ENCODE data around the gene CHRNA10.

DNA sequence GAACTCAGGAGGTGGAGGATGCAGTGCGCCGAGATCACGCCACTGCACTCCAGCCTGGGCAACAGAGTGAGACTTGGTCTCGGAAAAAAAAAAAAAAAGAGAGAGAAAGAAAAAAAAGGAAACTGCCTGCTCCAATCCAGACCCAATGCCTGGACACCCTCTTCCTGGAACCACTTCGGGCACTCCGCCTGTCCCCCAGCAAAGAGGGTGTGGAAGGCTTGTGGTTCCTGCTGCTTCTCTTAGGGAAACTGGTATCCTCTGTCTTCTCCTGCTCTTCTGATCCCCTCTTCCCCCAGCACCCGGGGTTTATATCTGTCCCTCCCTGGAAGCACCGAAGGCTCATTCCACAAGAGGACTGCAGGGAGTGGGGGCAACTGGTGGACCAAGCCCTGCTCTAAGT is 12.9 kb downstream of the CHRNA10 start:
- TF ChIP-seq YY1 (IDR thresholded peaks at IDR 0.05; ENCODE audit: low read depth) (no peak), EGR1 (IDR thresholded peaks at IDR 0.05) (no peak), FOXM1 (IDR thresholded peaks at IDR 0.05; ENCODE audit: borderline replicate concordance, low read depth) (no peak), CREB1 (IDR thresholded peaks at IDR 0.05; ENCODE audit: low read depth) (no peak)
- TF ChIP-seq, protein P1, sequence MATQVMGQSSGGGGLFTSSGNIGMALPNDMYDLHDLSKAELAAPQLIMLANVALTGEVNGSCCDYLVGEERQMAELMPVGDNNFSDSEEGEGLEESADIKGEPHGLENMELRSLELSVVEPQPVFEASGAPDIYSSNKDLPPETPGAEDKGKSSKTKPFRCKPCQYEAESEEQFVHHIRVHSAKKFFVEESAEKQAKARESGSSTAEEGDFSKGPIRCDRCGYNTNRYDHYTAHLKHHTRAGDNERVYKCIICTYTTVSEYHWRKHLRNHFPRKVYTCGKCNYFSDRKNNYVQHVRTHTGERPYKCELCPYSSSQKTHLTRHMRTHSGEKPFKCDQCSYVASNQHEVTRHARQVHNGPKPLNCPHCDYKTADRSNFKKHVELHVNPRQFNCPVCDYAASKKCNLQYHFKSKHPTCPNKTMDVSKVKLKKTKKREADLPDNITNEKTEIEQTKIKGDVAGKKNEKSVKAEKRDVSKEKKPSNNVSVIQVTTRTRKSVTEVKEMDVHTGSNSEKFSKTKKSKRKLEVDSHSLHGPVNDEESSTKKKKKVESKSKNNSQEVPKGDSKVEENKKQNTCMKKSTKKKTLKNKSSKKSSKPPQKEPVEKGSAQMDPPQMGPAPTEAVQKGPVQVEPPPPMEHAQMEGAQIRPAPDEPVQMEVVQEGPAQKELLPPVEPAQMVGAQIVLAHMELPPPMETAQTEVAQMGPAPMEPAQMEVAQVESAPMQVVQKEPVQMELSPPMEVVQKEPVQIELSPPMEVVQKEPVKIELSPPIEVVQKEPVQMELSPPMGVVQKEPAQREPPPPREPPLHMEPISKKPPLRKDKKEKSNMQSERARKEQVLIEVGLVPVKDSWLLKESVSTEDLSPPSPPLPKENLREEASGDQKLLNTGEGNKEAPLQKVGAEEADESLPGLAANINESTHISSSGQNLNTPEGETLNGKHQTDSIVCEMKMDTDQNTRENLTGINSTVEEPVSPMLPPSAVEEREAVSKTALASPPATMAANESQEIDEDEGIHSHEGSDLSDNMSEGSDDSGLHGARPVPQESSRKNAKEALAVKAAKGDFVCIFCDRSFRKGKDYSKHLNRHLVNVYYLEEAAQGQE (IDR thresholded peaks at IDR 0.05; ENCODE audit: low read depth), result no peak
